Lower leg skin (tissue), 3 donors: ENCODE results near the gene KRT9.

ENCODE experiments used
- POLR2A ChIP-seq, 2 donors: fragments of 450-650 bp; IDR thresholded peaks; one replicate each; pipeline ENCODE4 v1.6.1; 2016 to 2017; ENCODE audit warnings: antibody characterized with exemption in 2 of 2, mild to moderate bottlenecking in 1 of 2, moderate library complexity in 1 of 2
- TF ChIP-seq, protein P1 (sequence below), 3 donors: fragments of 450-650 bp; IDR thresholded peaks; one replicate each; pipeline ENCODE4 v1.5.1; 2016; ENCODE audit warnings: antibody characterized with exemption in 3 of 3, mild to moderate bottlenecking in 3 of 3, moderate library complexity in 2 of 3

DNA sequence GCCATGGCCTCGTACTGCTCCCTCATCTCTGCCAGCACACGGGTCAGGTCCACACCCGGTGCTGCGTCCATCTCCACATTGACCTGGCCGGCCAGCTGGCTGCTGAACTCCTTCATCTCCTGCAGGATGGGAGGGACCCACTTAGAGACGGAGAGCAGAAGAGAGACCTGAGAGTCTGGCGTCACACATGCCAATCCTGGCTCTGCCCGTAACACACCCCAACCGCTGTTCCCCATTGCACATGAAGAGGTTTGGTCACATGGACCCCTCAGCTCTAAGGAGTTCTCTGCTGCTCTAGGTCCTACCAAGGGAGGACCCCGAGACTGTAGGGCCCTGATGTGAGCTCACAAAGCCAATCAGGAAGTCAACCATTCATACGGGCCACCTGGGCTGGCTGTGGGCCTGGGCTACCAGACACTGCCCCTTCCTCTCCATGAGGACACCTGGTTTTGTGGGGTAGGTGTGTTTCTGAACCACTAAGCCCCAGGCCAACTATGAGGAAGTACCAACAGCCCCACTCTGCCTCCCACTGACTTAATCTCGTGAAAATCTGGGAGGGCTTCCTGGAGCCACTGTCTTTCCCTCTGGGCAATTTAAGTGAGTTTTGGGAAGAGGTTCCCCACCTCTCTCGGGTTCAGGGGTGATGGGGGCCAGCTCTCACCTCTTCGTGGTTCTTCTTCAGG is 55.6 kb downstream of the KRT9 start:
- TF ChIP-seq, protein P1, sequence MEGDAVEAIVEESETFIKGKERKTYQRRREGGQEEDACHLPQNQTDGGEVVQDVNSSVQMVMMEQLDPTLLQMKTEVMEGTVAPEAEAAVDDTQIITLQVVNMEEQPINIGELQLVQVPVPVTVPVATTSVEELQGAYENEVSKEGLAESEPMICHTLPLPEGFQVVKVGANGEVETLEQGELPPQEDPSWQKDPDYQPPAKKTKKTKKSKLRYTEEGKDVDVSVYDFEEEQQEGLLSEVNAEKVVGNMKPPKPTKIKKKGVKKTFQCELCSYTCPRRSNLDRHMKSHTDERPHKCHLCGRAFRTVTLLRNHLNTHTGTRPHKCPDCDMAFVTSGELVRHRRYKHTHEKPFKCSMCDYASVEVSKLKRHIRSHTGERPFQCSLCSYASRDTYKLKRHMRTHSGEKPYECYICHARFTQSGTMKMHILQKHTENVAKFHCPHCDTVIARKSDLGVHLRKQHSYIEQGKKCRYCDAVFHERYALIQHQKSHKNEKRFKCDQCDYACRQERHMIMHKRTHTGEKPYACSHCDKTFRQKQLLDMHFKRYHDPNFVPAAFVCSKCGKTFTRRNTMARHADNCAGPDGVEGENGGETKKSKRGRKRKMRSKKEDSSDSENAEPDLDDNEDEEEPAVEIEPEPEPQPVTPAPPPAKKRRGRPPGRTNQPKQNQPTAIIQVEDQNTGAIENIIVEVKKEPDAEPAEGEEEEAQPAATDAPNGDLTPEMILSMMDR (IDR thresholded peaks at IDR 0.05) = no peak
- no peak for TF ChIP-seq POLR2A (IDR thresholded peaks at IDR 0.05)
